BE2C (cell line): Measurements from ENCODE around the gene WDR70.

Source experiments
- DNase-seq: peaks from one replicate; pipeline ENCODE4 v3.0.0-alpha.2; 2020
- H3K27me3 ChIP-seq: fragments of 250-450 bp; sonication (Bioruptor Pico); 2 replicates; pipeline ENCODE4 v1.5.1; 2020; ENCODE audit warnings: mild to moderate bottlenecking
- H3K36me3 ChIP-seq: fragments of 250-450 bp; sonication (Bioruptor Pico); 2 replicates; pipeline ENCODE4 v1.5.1; 2020; ENCODE audit warnings: mild to moderate bottlenecking
- H3K4me1 ChIP-seq: fragments of 250-450 bp; sonication (Bioruptor Pico); 2 replicates; pipeline ENCODE4 v1.5.1; 2020
- H3K4me3 ChIP-seq: 2 replicates; pipeline ENCODE4 v1.5.1; 2011; ENCODE audit warnings: low read depth, low read length
- H3K9me3 ChIP-seq: fragments of 250-450 bp; sonication (Bioruptor Pico); 2 replicates; pipeline ENCODE4 v1.5.1; 2020
- CTCF ChIP-seq: IDR thresholded peaks from 2 replicates; pipeline ENCODE4 v1.5.1; 2012; ENCODE audit warnings: mild to moderate bottlenecking, low read depth, low read length

WDR70 gene

GRCh38 chr5:37709020-37709419, 329.9 kb downstream of the WDR70 start:
- H3K4me1 ChIP-seq, result peaks cover 10% of the 10 kb centered on the region
- no peak for TF ChIP-seq CTCF
- no peaks in the 10 kb centered on the region for H3K36me3 ChIP-seq
- DNase-seq, result no peak
- H3K9me3 ChIP-seq, result no peaks in the 10 kb centered on the region
- H3K4me3 ChIP-seq, result no peak overlapping the region
- no peaks in the 10 kb centered on the region for H3K27me3 ChIP-seq

- Histone ChIP-seq H3K36me3 (no peaks in the 10 kb centered on the region), H3K27me3 (no peaks in the 10 kb centered on the region), H3K4me1 (peaks cover 8% of the 10 kb centered on the region), H3K4me3 (no peak overlapping the region), H3K9me3 (no peaks in the 10 kb centered on the region)
- no peak for TF ChIP-seq CTCF
- no peak for DNase-seq
Measured at GRCh38 chr5:37710965-37711364, 331.8 kb downstream of the WDR70 start.

- no peaks in the 10 kb centered on the region for H3K36me3 ChIP-seq
- H3K4me1 ChIP-seq, result peaks cover 17% of the 10 kb centered on the region
- no peak for TF ChIP-seq CTCF
- no peaks in the 10 kb centered on the region for H3K9me3 ChIP-seq
- H3K27me3 ChIP-seq, result no peaks in the 10 kb centered on the region
- no peak overlapping the region for H3K4me3 ChIP-seq
- DNase-seq, result no peak
Measured at GRCh38 chr5:37712750-37713149, 333.6 kb downstream of the WDR70 start.

- no peak overlapping the region for H3K4me3 ChIP-seq
- H3K36me3 ChIP-seq, result no peaks in the 10 kb centered on the region
- no peaks in the 10 kb centered on the region for H3K27me3 ChIP-seq
- H3K4me1 ChIP-seq, result peaks cover 23% of the 10 kb centered on the region
- no peak for TF ChIP-seq CTCF
- H3K9me3 ChIP-seq, result no peaks in the 10 kb centered on the region
- DNase-seq, result no peak
Measured at GRCh38 chr5:37714756-37715155, 335.6 kb downstream of the WDR70 start.

- H3K4me1 ChIP-seq, result peaks cover 27% of the 10 kb centered on the region
- H3K4me3 ChIP-seq, result no peak overlapping the region
- H3K36me3 ChIP-seq, result no peaks in the 10 kb centered on the region
- H3K27me3 ChIP-seq, result no peaks in the 10 kb centered on the region
- no peak for DNase-seq
- TF ChIP-seq CTCF, result no peak
- no peaks in the 10 kb centered on the region for H3K9me3 ChIP-seq
Measured at GRCh38 chr5:37715361-37715760, 336.2 kb downstream of the WDR70 start.

- Histone ChIP-seq H3K4me3 (no peak overlapping the region), H3K9me3 (no peaks in the 10 kb centered on the region), H3K4me1 (peaks cover 32% of the 10 kb centered on the region), H3K27me3 (no peaks in the 10 kb centered on the region), H3K36me3 (no peaks in the 10 kb centered on the region)
- no peak for TF ChIP-seq CTCF
- no peak for DNase-seq
Measured at GRCh38 chr5:37715992-37716391, 336.9 kb downstream of the WDR70 start.
